Measurements from ENCODE around the gene MSANTD2.

DNA sequence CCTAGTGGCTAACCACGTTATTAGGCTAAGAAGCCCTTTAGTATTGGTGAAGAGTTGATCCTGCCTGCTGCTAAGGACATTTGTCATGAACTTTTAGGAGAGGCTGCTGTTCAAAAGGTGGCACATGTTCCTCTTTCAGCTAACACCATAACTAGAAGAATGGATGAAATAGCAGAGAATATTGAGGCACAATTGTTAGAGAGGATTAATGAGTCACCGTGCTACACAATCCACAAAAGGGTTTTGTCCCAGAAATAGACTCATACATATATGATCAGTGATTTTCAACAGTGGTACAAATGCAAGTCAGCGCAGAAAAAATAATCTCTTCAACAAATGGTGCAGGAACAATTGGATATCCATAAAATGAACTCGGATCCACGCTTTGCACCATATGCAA, 7.0 kb upstream of the MSANTD2 start:
- TF ChIP-seq ZC3H8 (IDR thresholded peaks at IDR 0.05) (no peak), NCOA2 (IDR thresholded peaks at IDR 0.05; ENCODE audit: partially characterized antibody in 2 of 2) (no peak), SIN3A (IDR thresholded peaks at IDR 0.05; ENCODE audit: borderline replicate concordance in 2 of 2, control insufficient read depth in 1 of 2, low read depth in 2 of 2, low read length in 2 of 2) (no peak), LEF1 (IDR thresholded peaks at IDR 0.05) (no peak), CEBPB (tag; IDR thresholded peaks at IDR 0.05) (no peak)
- TF ChIP-seq, protein P1, sequence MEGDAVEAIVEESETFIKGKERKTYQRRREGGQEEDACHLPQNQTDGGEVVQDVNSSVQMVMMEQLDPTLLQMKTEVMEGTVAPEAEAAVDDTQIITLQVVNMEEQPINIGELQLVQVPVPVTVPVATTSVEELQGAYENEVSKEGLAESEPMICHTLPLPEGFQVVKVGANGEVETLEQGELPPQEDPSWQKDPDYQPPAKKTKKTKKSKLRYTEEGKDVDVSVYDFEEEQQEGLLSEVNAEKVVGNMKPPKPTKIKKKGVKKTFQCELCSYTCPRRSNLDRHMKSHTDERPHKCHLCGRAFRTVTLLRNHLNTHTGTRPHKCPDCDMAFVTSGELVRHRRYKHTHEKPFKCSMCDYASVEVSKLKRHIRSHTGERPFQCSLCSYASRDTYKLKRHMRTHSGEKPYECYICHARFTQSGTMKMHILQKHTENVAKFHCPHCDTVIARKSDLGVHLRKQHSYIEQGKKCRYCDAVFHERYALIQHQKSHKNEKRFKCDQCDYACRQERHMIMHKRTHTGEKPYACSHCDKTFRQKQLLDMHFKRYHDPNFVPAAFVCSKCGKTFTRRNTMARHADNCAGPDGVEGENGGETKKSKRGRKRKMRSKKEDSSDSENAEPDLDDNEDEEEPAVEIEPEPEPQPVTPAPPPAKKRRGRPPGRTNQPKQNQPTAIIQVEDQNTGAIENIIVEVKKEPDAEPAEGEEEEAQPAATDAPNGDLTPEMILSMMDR (IDR thresholded peaks at IDR 0.05 in 2 of 3, conservative IDR thresholded peaks at IDR 0.05 in 1 of 3; ENCODE audit: insufficient read depth in 2 of 3, low read depth in 1 of 3, low read length in 3 of 3), result no peak
- TF ChIP-seq, protein P2, sequence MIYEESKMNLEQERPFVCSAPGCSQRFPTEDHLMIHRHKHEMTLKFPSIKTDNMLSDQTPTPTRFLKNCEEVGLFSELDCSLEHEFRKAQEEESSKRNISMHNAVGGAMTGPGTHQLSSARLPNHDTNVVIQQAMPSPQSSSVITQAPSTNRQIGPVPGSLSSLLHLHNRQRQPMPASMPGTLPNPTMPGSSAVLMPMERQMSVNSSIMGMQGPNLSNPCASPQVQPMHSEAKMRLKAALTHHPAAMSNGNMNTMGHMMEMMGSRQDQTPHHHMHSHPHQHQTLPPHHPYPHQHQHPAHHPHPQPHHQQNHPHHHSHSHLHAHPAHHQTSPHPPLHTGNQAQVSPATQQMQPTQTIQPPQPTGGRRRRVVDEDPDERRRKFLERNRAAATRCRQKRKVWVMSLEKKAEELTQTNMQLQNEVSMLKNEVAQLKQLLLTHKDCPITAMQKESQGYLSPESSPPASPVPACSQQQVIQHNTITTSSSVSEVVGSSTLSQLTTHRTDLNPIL (CRISPR knock-in tag; IDR thresholded peaks at IDR 0.05), result no peak
- TF ChIP-seq, protein P3, sequence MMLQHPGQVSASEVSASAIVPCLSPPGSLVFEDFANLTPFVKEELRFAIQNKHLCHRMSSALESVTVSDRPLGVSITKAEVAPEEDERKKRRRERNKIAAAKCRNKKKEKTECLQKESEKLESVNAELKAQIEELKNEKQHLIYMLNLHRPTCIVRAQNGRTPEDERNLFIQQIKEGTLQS (IDR thresholded peaks at IDR 0.05), result no peak
- TF ChIP-seq, protein P3 (CRISPR knock-in tag; conservative IDR thresholded peaks at IDR 0.05), result no peak
